HepG2 (cell line): ENCODE data around the gene CIB1. TPM values are rescaled to one million over a fixed set of nuclear protein-coding genes. Genes with fewer than 3 reads are reported as not detected.
A peak's percentile ranks its signal among the peaks of the same experiment; 100 is the strongest.

Experiments used
- CHD4 ChIP-seq: fragments of 200-600 bp; sonication (generic); IDR thresholded peaks from 2 replicates; pipeline ENCODE4 v1.7.0; 2017; ENCODE audit warnings: mild to moderate bottlenecking, low read length, borderline replicate concordance
- ESRRA ChIP-seq: sonication (generic); formaldehyde crosslinking; IDR thresholded peaks from 2 replicates; pipeline ENCODE4 v1.5.1; 2020; ENCODE audit warnings: mild to moderate bottlenecking, low read depth, missing genetic modification reagents
- GPBP1L1 ChIP-seq: sonication (generic); formaldehyde crosslinking; IDR thresholded peaks from 2 replicates; pipeline ENCODE4 v1.5.0; 2020; ENCODE audit warnings: mild to moderate bottlenecking, missing genetic modification reagents
- HNF4G ChIP-seq, 2 experiments: sonication (generic) in 1 of 2; formaldehyde crosslinking in 1 of 2; IDR thresholded peaks; 2 replicates each; pipeline versions ENCODE4 v1.4.0 to v1.6.1; 2011 to 2020; ENCODE audit warnings: borderline replicate concordance in 2 of 2, low read depth in 2 of 2, mild to moderate bottlenecking in 2 of 2, low read length in 1 of 2, missing genetic modification reagents in 1 of 2, moderate library complexity in 1 of 2
- HOXA5 ChIP-seq: sonication (generic); formaldehyde crosslinking; IDR thresholded peaks from 2 replicates; pipeline ENCODE4 v1.4.0; 2020; ENCODE audit warnings: missing genetic modification reagents
- KLF9 ChIP-seq: IDR thresholded peaks from 2 replicates; pipeline ENCODE4 v1.6.1; 2016; ENCODE audit warnings: low read depth
- MEIS1 ChIP-seq: sonication (generic); formaldehyde crosslinking; IDR thresholded peaks from 2 replicates; pipeline ENCODE4 v1.9.0; 2021; ENCODE audit warnings: mild to moderate bottlenecking, missing genetic modification reagents, moderate library complexity, borderline replicate concordance
- NFATC3 ChIP-seq: sonication (generic); formaldehyde crosslinking; IDR thresholded peaks from 2 replicates; pipeline ENCODE4 v1.5.1; 2020; ENCODE audit warnings: mild to moderate bottlenecking, missing genetic modification reagents
- NFE2 ChIP-seq: sonication (generic); formaldehyde crosslinking; IDR thresholded peaks from 2 replicates; pipeline ENCODE4 v1.4.0; 2020; ENCODE audit warnings: missing genetic modification reagents
- RXRA ChIP-seq: sonication (generic); formaldehyde crosslinking; IDR thresholded peaks from 2 replicates; pipeline ENCODE4 v1.5.1; 2020; ENCODE audit warnings: missing genetic modification reagents
- TAF1 ChIP-seq: sonication (generic); formaldehyde crosslinking; IDR thresholded peaks from 2 replicates; pipeline ENCODE4 v1.4.0; 2020; ENCODE audit warnings: missing genetic modification reagents
- TBX3 ChIP-seq: fragments of 450-650 bp; IDR thresholded peaks from 2 replicates; pipeline ENCODE4 v1.6.1; 2017; ENCODE audit warnings: antibody characterized with exemption, mild to moderate bottlenecking, inconsistent platforms, borderline replicate concordance
- ZMAT3 ChIP-seq: sonication (generic); formaldehyde crosslinking; conservative IDR thresholded peaks from 2 replicates; pipeline ENCODE4 v1.7.0; 2021; ENCODE audit warnings: missing genetic modification reagents
- ZNF274 ChIP-seq: sonication (generic); formaldehyde crosslinking; IDR thresholded peaks from 2 replicates; pipeline ENCODE4 v1.5.1; 2020; ENCODE audit warnings: mild to moderate bottlenecking, missing genetic modification reagents
- ZNF563 ChIP-seq: sonication (generic); formaldehyde crosslinking; IDR thresholded peaks from 2 replicates; pipeline ENCODE4 v1.8.0; 2022; ENCODE audit warnings: mild to moderate bottlenecking, moderate library complexity, missing genetic modification reagents
- ZNF607 ChIP-seq: sonication (generic); formaldehyde crosslinking; IDR thresholded peaks from 2 replicates; pipeline ENCODE4 v1.5.1; 2020; ENCODE audit warnings: missing genetic modification reagents, mild to moderate bottlenecking, borderline replicate concordance
- ZNF766 ChIP-seq: sonication (generic); formaldehyde crosslinking; IDR thresholded peaks from 2 replicates; pipeline ENCODE4 v1.5.0; 2020; ENCODE audit warnings: missing genetic modification reagents, borderline replicate concordance
- polyA plus RNA-seq, 8 experiments: library from polyadenylated mRNA; depleted of rRNA in 3 of 8; stranded (reverse) in 7 of 8; unstranded in 1 of 8; fragments of >200 nt; fragmentation: Illumina TruSeq in 4 of 8; extraction: Trizol in 4 of 8; gene quantifications; 2 replicates each; pipeline versions ENCODE4 v1.2.1 to v1.2.3, GENCODE V29; 2011 to 2016; ENCODE audit warnings: low read depth in 4 of 8, missing spikeins in 1 of 8, mixed read lengths in 1 of 8; ENCODE audit not compliant: insufficient read depth in 1 of 8
- total RNA-seq, 5 experiments: library from RNA; depleted of rRNA; stranded (reverse); fragments of >200 nt; fragmentation: Illumina TruSeq; extraction: Trizol; gene quantifications; 2 replicates each; pipeline ENCODE4 v1.2.3, GENCODE V29; 2016; ENCODE audit warnings: low read depth in 1 of 5
- TF ChIP-seq, protein P1 (sequence below): sonication (generic); formaldehyde crosslinking; IDR thresholded peaks from 2 replicates; pipeline ENCODE4 v1.8.0; 2022; ENCODE audit warnings: missing genetic modification reagents, mild to moderate bottlenecking, inconsistent platforms, borderline replicate concordance

CIB1 gene
- total and polyA plus RNA-seq, 2 of the 13 experiments (the other 11 are each of a cell fraction or from before 2014, with no cell fraction given): 38.7 to 72.7 TPM

DNA sequence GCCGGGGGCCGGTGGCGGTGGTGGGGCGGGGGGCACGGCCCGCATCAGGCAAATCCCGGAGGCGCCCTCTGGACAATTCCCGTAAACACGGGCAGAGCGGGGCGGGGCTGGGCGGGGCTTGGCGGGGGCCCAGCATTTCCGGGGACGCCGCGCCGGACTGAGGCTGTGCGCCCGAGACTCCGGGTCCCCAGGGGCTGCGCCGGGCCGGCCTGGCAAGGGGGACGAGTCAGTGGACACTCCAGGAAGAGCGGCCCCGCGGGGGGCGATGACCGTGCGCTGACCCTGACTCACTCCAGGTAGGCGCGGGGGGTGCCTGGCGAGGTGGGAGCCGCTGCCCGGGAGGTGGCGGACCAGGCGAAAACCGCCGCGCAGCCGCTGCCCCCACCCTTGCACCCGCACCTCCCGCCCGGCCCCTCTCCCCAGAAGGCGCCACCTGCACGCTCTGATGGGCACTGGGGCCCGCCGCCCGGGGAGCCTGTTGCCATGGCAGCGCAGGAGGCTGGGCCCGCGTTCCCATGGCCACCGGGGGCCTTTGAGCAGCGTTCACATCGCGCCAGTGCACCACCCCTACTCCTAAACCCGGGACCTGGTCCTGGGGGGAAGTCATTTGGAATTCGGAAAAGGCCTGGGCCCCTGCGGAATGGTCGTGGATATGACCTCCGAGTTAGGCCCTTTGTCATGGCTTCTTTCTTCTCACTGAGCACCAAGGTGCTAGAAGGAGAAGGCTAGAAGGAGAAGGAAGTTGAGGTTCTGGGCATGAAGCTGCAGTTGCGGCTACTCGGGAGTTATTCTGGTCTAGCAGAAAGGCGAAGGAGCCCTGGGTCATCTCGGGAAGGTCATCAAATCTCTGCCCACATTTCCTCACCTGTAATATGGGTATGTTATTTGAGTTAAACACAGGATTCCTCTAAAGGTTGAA is 48.7 kb downstream of the CIB1 start (continued):
- TF ChIP-seq KLF9 (CRISPR knock-in tag): no peak
- TF ChIP-seq CHD4: peak; percentile 8; the same call in 1 of the 2 replicates
- TF ChIP-seq TBX3: no peak
- no peak for TF ChIP-seq GPBP1L1 (CRISPR knock-in tag)
- TF ChIP-seq, protein P1, sequence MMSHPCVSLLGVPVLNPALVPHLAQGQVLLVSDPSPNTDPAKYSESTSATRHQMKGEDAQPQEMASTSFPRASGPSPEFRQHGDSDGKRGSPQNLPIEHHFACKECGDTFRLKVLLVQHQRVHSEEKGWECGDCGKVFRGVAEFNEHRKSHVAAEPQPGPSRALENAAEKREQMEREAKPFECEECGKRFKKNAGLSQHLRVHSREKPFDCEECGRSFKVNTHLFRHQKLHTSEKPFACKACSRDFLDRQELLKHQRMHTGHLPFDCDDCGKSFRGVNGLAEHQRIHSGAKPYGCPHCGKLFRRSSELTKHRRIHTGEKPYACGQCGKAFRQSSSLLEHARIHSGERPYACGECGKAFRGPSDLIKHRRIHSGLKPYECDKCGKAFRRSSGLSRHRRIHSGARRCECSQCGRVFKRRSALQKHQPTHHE: peak; percentile 55; the same call in 1 of the 2 replicates
- TF ChIP-seq ZNF766 (CRISPR knock-in tag): 0 out of 2 replicates have a peak, but pooled peaks have one; percentile 33
- TF ChIP-seq ZMAT3: peak; percentile 79; the same call in 1 of the 2 replicates
- peak; percentile 50; the same call in 1 of the 2 replicates for TF ChIP-seq MEIS1 (CRISPR knock-in tag)
- no peak for TF ChIP-seq ESRRA (CRISPR knock-in tag)
- no peak for TF ChIP-seq HNF4G (IDR thresholded peaks at IDR 0.05; ENCODE audit: borderline replicate concordance, low read depth, low read length)
- 0 out of 2 replicates have a peak, but pooled peaks have one; percentile 21 for TF ChIP-seq HNF4G (CRISPR knock-in tag; IDR thresholded peaks at IDR 0.05; ENCODE audit: borderline replicate concordance, low read depth)
- TF ChIP-seq NFATC3 (CRISPR knock-in tag): 0 out of 2 replicates have a peak, but pooled peaks have one; percentile 8
- peak; percentile 88; the same call in 1 of the 2 replicates for TF ChIP-seq RXRA
- TF ChIP-seq NFE2: no peak
- peak; percentile 42; the same call in 1 of the 2 replicates for TF ChIP-seq ZNF274 (CRISPR knock-in tag)
- TF ChIP-seq TAF1 (CRISPR knock-in tag): peak; percentile 49; the same call in 1 of the 2 replicates
- TF ChIP-seq ZNF563: 0 out of 2 replicates have a peak, but pooled peaks have one; percentile 19
- 0 out of 2 replicates have a peak, but pooled peaks have one; percentile 67 for TF ChIP-seq HOXA5 (CRISPR knock-in tag)
- peak; percentile 63; the same call in 1 of the 2 replicates for TF ChIP-seq ZNF607 (CRISPR knock-in tag)
